ENCODE data around the gene NPHP4. TPM values are rescaled to one million over a fixed set of nuclear protein-coding genes. Genes with fewer than 3 reads are reported as not detected.
"Not testable (repeated sequence)": the region's sequence is repeated elsewhere in the genome, so short reads cannot be mapped to it uniquely, and the experiment has no call there.

The NPHP4 gene
- total RNA-seq, 1 donor from 2014 or later, result 18.0 TPM

GRCh38 chr1:5927506-5928370 lies 64.5 kb downstream of the NPHP4 start:
- intact Hi-C loops (cut with DNase I), result no loop called here
- ATAC-seq (no peak), DNase-seq (ENCODE audit: low spot score) (no peak)

- no peak for DNase-seq (ENCODE audit: low spot score)
- no peak for ATAC-seq
- intact Hi-C loops (cut with DNase I), result no loop called here
Observed at GRCh38 chr1:5926686-5927435, 65.4 kb downstream of the NPHP4 start.

GRCh38 chr1:5922700-5923330 lies 69.4 kb downstream of the NPHP4 start:
- ATAC-seq; intact Hi-C loops (cut with DNase I); DNase-seq (ENCODE audit: low spot score): not testable (repeated sequence)

GRCh38 chr1:5921671-5922070 lies 70.6 kb downstream of the NPHP4 start:
- intact Hi-C loops (cut with DNase I), result no loop called here
- no peak for ATAC-seq
- DNase-seq (ENCODE audit: low spot score), result no peak

- DNase-seq (ENCODE audit: low spot score) (no peak), ATAC-seq (no peak)
- intact Hi-C loops (cut with DNase I), result no loop called here
Observed at GRCh38 chr1:5921129-5921528, 71.1 kb downstream of the NPHP4 start.

GRCh38 chr1:5920201-5920600 lies 72.0 kb downstream of the NPHP4 start:
- intact Hi-C loops (cut with DNase I), result no loop called here
- ATAC-seq (no peak), DNase-seq (ENCODE audit: low spot score) (no peak)

GRCh38 chr1:5918275-5918649 lies 74.0 kb downstream of the NPHP4 start:
- ATAC-seq, result no peak
- DNase-seq (ENCODE audit: low spot score), result no peak
- intact Hi-C loops (cut with DNase I), result no loop called here

- no peak for DNase-seq (ENCODE audit: low spot score)
- ATAC-seq, result no peak
- intact Hi-C loops (cut with DNase I), result no loop called here
Observed at GRCh38 chr1:5917591-5918274, 74.5 kb downstream of the NPHP4 start.

GRCh38 chr1:5917281-5917590 lies 75.0 kb downstream of the NPHP4 start:
- intact Hi-C loops (cut with DNase I), result no loop called here
- no peak for ATAC-seq
- no peak for DNase-seq (ENCODE audit: low spot score)

- intact Hi-C loops (cut with DNase I), result no loop called here
- ATAC-seq (no peak), DNase-seq (ENCODE audit: low spot score) (no peak)
Observed at GRCh38 chr1:5916572-5917280, 75.5 kb downstream of the NPHP4 start.

GRCh38 chr1:5915587-5916571 lies 76.3 kb downstream of the NPHP4 start:
- peak; percentile 77 for ATAC-seq
- DNase-seq (ENCODE audit: low spot score), result no peak
- intact Hi-C loops (cut with DNase I), result no loop called here

GRCh38 chr1:5914676-5915365 lies 77.4 kb downstream of the NPHP4 start:
- intact Hi-C loops (cut with DNase I), result no loop called here
- no peak for ATAC-seq
- DNase-seq (ENCODE audit: low spot score), result no peak

- ATAC-seq (no peak), DNase-seq (ENCODE audit: low spot score) (no peak)
- intact Hi-C loops (cut with DNase I), result no loop called here
Observed at GRCh38 chr1:5913876-5914275, 78.3 kb downstream of the NPHP4 start.

GRCh38 chr1:5913078-5913845 lies 79.0 kb downstream of the NPHP4 start:
- no peak for DNase-seq (ENCODE audit: low spot score)
- ATAC-seq, result peak; percentile 31
- intact Hi-C loops (cut with DNase I), result no loop called here

GRCh38 chr1:5911871-5912271 lies 80.4 kb downstream of the NPHP4 start:
- no peak for DNase-seq (ENCODE audit: low spot score)
- no peak for ATAC-seq
- intact Hi-C loops (cut with DNase I), result no loop called here

GRCh38 chr1:5911157-5911556 lies 81.1 kb downstream of the NPHP4 start:
- DNase-seq (ENCODE audit: low spot score) (no peak), ATAC-seq (no peak)
- intact Hi-C loops (cut with DNase I), result no loop called here

- ATAC-seq, result no peak
- intact Hi-C loops (cut with DNase I), result no loop called here
- no peak for DNase-seq (ENCODE audit: low spot score)
Observed at GRCh38 chr1:5910666-5911065, 81.6 kb downstream of the NPHP4 start.

All from sciatic nerve (tissue), 2 donors.